Left lung (tissue), 10 donors: ENCODE data around the gene PBX1. TPM values are rescaled to one million over a fixed set of nuclear protein-coding genes. Genes with fewer than 3 reads are reported as not detected.

ENCODE experiments used
- ATAC-seq: fragments of 200-7000 bp; cut with Tn5 transposase; one replicate; pipeline ENCODE4 v1.9.1; 2020; ENCODE audit warnings: moderate library complexity
- DNase-seq, 4 donors: peaks; one replicate each; pipeline ENCODE4 v3.0.0-alpha.2; 2013 to 2020
- H3K27ac ChIP-seq, 2 donors: fragments of 200-600 bp; sonication (generic) in 1 of 2; one replicate each; pipeline versions ENCODE4 v1.5.0 to v1.8.0; 2020 to 2021
- H3K27me3 ChIP-seq, 2 donors: fragments of 200-600 bp; sonication (generic) in 1 of 2; one replicate each; pipeline versions ENCODE4 v1.5.0 to v1.8.0; 2020 to 2021
- H3K36me3 ChIP-seq, 2 donors: fragments of 200-600 bp; sonication (generic) in 1 of 2; one replicate each; pipeline versions ENCODE4 v1.5.0 to v1.8.0; 2020 to 2021
- H3K4me1 ChIP-seq, 2 donors: fragments of 200-600 bp; one replicate each; pipeline ENCODE4 v1.8.0; 2021
- H3K4me3 ChIP-seq, 2 donors: fragments of 200-600 bp; sonication (generic) in 1 of 2; one replicate each; pipeline versions ENCODE4 v1.5.0 to v1.8.0; 2020 to 2021; ENCODE audit warnings: mild to moderate bottlenecking in 1 of 2
- H3K9me3 ChIP-seq, 2 donors: fragments of 200-600 bp; sonication (generic) in 1 of 2; one replicate each; pipeline versions ENCODE4 v1.5.0 to v1.8.0; 2020 to 2021
- CTCF ChIP-seq, 2 donors: fragments of 200-600 bp; sonication (generic) in 1 of 2; IDR thresholded peaks; one replicate each; pipeline versions ENCODE4 v1.5.0 to v1.8.0; 2021; ENCODE audit warnings: antibody characterized with exemption in 2 of 2
- intact Hi-C, 2 donors: fragments of 100-400 bp; cut with DNase I; formaldehyde crosslinking; loops; one replicate each; pipeline versions ENCODE4 v1.11.2 to v1.14.2; 2022
- polyA plus RNA-seq, 6 donors: library from polyadenylated mRNA; unstranded; fragments of 120-200 nt; gene quantifications; one replicate each; pipeline ENCODE4 v1.2.1, GENCODE V29; 2013; ENCODE audit not compliant: insufficient read length in 6 of 6
- total RNA-seq, 2 donors: library from RNA; stranded (reverse); fragmentation: NEBNext Ultra II Directional; extraction: Animal tissue kit (Norgen Biotek cat#: 25700); gene quantifications; one replicate each; pipeline ENCODE4 v1.2.1, GENCODE V29; 2021
- donor health status: DM: no; HTN: yes; CAD: no.
- donor health status: DM: no; HTN: no; CAD: no.

PBX1 gene
- total and polyA plus RNA-seq, 8 donors, result 44.5 to 133 (median 127) TPM

- Histone ChIP-seq H3K27me3 (no peaks in the 10 kb centered on the region), H3K4me3 (no peak overlapping the region), H3K9me3 (no peaks in the 10 kb centered on the region), H3K4me1 (peaks cover 11% of the 10 kb centered on the region in 2 donors), H3K36me3 (no peaks in the 10 kb centered on the region), H3K27ac (peak overlapping the region in 1 of 2 donors; percentile 71)
- TF ChIP-seq CTCF (IDR thresholded peaks at IDR 0.05), result no peak
- intact Hi-C loops, result no loop called here
- DNase-seq (no peak), ATAC-seq (no peak)
Measured at GRCh38 chr1:164589408-164589807, 30.4 kb downstream of the PBX1 start.

GRCh38 chr1:164589961-164590507 lies 31.1 kb downstream of the PBX1 start:
- no peak for TF ChIP-seq CTCF (IDR thresholded peaks at IDR 0.05)
- ATAC-seq, result no peak
- intact Hi-C loops, result no loop called here
- no peaks in the 10 kb centered on the region for H3K9me3 ChIP-seq
- no peak for DNase-seq
- H3K27me3 ChIP-seq, result no peaks in the 10 kb centered on the region
- H3K36me3 ChIP-seq, result no peaks in the 10 kb centered on the region
- no peak overlapping the region for H3K4me3 ChIP-seq
- H3K27ac ChIP-seq, result peak overlapping the region in 1 of 2 donors; percentile 71
- peaks cover 11% of the 10 kb centered on the region in 2 donors for H3K4me1 ChIP-seq

GRCh38 chr1:164590592-164590991 lies 31.6 kb downstream of the PBX1 start:
- no peak for TF ChIP-seq CTCF (IDR thresholded peaks at IDR 0.05)
- no peaks in the 10 kb centered on the region for H3K27me3 ChIP-seq
- H3K27ac ChIP-seq, result no peak overlapping the region
- no peaks in the 10 kb centered on the region for H3K36me3 ChIP-seq
- peaks cover 11% of the 10 kb centered on the region in 2 donors for H3K4me1 ChIP-seq
- intact Hi-C loops, result no loop called here
- H3K4me3 ChIP-seq, result no peak overlapping the region
- H3K9me3 ChIP-seq, result no peaks in the 10 kb centered on the region
- no peak for DNase-seq
- ATAC-seq, result no peak

GRCh38 chr1:164591858-164592257 lies 32.9 kb downstream of the PBX1 start:
- Histone ChIP-seq H3K4me3 (no peak overlapping the region), H3K27me3 (no peaks in the 10 kb centered on the region), H3K9me3 (no peaks in the 10 kb centered on the region), H3K36me3 (no peaks in the 10 kb centered on the region), H3K27ac (no peak overlapping the region), H3K4me1 (peaks cover 11% of the 10 kb centered on the region in 2 donors)
- no peak for DNase-seq
- intact Hi-C loops, result no loop called here
- no peak for TF ChIP-seq CTCF (IDR thresholded peaks at IDR 0.05)
- ATAC-seq, result no peak

GRCh38 chr1:164592634-164593033 lies 33.6 kb downstream of the PBX1 start:
- ATAC-seq (no peak), DNase-seq (no peak)
- Histone ChIP-seq H3K9me3 (no peaks in the 10 kb centered on the region), H3K4me1 (peaks cover 9 to 11% of the 10 kb centered on the region in 2 donors), H3K36me3 (no peaks in the 10 kb centered on the region), H3K4me3 (no peak overlapping the region), H3K27me3 (no peaks in the 10 kb centered on the region), H3K27ac (no peak overlapping the region)
- intact Hi-C loops, result no loop called here
- no peak for TF ChIP-seq CTCF (IDR thresholded peaks at IDR 0.05)
